Keratinocyte (primary cell): Measurements from ENCODE around the gene AUP1.

Experiments used
- EZH2 ChIP-seq: IDR thresholded peaks from one replicate; pipeline ENCODE4 v1.6.1; 2012; ENCODE audit warnings: inconsistent platforms, mild to moderate bottlenecking, low read length, moderate library complexity
- TF ChIP-seq, protein P1 (sequence below), 3 experiments: IDR thresholded peaks in 1 of 3; conservative IDR thresholded peaks in 1 of 3; optimal IDR thresholded peaks in 1 of 3; 2 replicates in 2 of 3; 3 replicates in 1 of 3; pipeline versions ENCODE3 to v1.5.1; 2011; ENCODE audit warnings: low read length in 3 of 3, mild to moderate bottlenecking in 3 of 3, moderate library complexity in 2 of 3, control low read depth in 1 of 3, inconsistent platforms in 1 of 3; ENCODE audit not compliant: insufficient read depth in 2 of 3; ENCODE audit errors: extremely low read depth in 1 of 3

DNA sequence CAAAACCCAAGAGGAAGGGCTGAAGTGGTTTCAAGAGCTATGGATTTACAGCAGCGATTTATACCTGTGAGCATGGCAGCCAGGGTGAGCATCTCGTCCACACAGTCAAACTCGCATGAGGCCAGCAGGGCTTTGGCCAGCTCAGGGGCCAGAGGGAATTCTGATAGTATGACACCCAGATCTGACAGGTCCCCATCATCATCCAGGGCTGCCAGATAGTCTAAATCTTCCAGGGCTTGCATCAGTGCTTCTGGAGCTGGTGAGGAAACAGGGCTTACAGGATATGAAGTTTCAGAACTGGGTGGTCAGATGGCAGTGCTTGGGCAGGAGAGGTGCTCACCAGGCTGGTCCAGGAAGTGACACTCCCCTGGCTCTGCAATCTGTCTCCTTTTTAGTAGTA lies 7.0 kb downstream of the AUP1 start:
- TF ChIP-seq, protein P1, sequence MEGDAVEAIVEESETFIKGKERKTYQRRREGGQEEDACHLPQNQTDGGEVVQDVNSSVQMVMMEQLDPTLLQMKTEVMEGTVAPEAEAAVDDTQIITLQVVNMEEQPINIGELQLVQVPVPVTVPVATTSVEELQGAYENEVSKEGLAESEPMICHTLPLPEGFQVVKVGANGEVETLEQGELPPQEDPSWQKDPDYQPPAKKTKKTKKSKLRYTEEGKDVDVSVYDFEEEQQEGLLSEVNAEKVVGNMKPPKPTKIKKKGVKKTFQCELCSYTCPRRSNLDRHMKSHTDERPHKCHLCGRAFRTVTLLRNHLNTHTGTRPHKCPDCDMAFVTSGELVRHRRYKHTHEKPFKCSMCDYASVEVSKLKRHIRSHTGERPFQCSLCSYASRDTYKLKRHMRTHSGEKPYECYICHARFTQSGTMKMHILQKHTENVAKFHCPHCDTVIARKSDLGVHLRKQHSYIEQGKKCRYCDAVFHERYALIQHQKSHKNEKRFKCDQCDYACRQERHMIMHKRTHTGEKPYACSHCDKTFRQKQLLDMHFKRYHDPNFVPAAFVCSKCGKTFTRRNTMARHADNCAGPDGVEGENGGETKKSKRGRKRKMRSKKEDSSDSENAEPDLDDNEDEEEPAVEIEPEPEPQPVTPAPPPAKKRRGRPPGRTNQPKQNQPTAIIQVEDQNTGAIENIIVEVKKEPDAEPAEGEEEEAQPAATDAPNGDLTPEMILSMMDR (optimal IDR thresholded peaks at IDR 0.05 in 1 of 3, IDR thresholded peaks at IDR 0.05 in 1 of 3, conservative IDR thresholded peaks at IDR 0.05 in 1 of 3; ENCODE audit: extremely low read depth in 1 of 3, insufficient read depth in 2 of 3, low read length in 3 of 3): no peak
- TF ChIP-seq EZH2: no peak
